Measurements from ENCODE around the gene LGR4. TPM values are rescaled to one million over a fixed set of nuclear protein-coding genes. Genes with fewer than 3 reads are reported as not detected.

LGR4 gene
- total RNA-seq, 1 donor from 2014 or later, result 15.9 TPM

DNA sequence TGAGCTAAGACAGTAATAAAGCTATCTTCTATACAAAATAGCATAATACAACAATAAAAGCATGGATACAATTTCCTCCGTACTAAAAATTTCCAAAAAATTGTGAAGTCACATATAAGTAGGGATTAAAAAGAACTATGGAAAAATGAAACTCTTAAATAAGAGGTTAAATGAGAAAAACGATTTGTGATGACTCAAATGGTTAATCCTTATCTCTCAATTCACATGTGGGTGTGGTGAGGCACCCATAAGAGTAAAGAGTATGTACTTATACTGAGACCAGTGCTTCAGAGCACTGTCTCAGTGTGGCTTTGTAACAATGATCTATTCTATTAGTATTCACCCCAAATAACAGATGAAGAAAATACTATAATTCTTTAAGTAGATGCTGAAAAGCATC is 84.6 kb downstream of the LGR4 start:
- Histone ChIP-seq H3K4me3 (ENCODE audit: low read depth, low read length) (no peak overlapping the region), H3K27me3 (ENCODE audit: control insufficient read depth, insufficient read depth, low read length) (no peaks in the 10 kb centered on the region), H3K36me3 (ENCODE audit: control insufficient read depth, insufficient read depth, low read length) (no peaks in the 10 kb centered on the region)
- TF ChIP-seq, protein P1, sequence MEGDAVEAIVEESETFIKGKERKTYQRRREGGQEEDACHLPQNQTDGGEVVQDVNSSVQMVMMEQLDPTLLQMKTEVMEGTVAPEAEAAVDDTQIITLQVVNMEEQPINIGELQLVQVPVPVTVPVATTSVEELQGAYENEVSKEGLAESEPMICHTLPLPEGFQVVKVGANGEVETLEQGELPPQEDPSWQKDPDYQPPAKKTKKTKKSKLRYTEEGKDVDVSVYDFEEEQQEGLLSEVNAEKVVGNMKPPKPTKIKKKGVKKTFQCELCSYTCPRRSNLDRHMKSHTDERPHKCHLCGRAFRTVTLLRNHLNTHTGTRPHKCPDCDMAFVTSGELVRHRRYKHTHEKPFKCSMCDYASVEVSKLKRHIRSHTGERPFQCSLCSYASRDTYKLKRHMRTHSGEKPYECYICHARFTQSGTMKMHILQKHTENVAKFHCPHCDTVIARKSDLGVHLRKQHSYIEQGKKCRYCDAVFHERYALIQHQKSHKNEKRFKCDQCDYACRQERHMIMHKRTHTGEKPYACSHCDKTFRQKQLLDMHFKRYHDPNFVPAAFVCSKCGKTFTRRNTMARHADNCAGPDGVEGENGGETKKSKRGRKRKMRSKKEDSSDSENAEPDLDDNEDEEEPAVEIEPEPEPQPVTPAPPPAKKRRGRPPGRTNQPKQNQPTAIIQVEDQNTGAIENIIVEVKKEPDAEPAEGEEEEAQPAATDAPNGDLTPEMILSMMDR (IDR thresholded peaks at IDR 0.05; ENCODE audit: insufficient read depth, low read length, poor library complexity, severe bottlenecking), result no peak
- no peak for DNase-seq (ENCODE audit: low read depth)

DNA sequence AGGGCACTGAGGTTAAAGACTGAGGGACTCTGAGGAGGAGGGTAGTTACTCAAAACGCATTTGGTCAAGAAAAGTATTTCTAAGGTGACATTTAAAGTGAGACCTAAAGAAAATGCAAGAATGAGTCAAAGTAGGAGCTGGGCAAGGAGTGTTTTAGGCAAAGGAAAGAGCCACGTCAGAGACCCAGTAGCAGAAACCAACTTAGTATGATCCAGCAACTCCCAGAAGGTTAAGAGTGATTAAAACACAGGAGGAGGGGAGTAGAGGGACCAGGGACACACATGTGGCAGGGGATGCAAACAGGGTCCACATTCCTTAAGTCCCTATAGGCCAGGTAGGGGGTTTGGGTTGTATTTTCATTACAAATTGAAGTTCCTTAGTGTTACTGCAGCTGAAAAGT is 85.2 kb downstream of the LGR4 start:
- Histone ChIP-seq H3K4me3 (ENCODE audit: low read depth, low read length) (no peak overlapping the region), H3K36me3 (ENCODE audit: control insufficient read depth, insufficient read depth, low read length) (no peaks in the 10 kb centered on the region), H3K27me3 (ENCODE audit: control insufficient read depth, insufficient read depth, low read length) (no peaks in the 10 kb centered on the region)
- TF ChIP-seq, protein P1 (IDR thresholded peaks at IDR 0.05; ENCODE audit: insufficient read depth, low read length, poor library complexity, severe bottlenecking), result no peak
- no peak for DNase-seq (ENCODE audit: low read depth)

DNA sequence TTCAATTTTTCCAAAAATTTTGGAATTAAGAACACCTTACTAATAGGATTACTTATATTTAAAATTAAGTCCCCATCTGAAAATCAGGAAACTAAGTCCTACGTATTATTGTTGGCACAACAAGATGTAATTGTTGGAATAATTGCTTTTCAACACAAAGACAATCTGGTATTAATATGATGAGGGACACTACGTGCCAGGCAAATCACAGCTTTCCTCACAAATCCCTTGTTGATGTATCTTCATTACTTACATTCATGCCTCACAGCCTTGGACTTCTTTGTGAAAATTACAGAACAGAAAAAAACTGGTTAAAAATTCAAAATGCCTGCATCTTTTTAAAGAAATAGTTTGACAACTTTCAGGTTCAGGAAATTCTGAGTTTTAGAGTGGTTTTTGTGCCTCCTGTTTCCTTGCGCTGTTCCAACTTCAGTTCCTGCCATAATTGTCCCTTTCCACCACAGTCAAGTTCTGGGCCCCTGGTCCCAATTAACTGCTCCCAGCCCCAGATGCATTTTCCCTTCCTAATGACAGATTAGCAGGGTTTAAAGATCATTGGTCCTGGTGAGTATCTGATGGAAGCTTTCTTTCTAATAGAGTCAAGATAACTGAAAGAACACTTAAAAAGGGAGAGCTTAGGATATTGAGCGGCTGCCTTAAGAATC is 86.3 kb downstream of the LGR4 start:
- no peak overlapping the region for H3K4me3 ChIP-seq (ENCODE audit: low read depth, low read length)
- TF ChIP-seq, protein P1 (IDR thresholded peaks at IDR 0.05; ENCODE audit: insufficient read depth, low read length, poor library complexity, severe bottlenecking), result no peak
- H3K36me3 ChIP-seq (ENCODE audit: control insufficient read depth, insufficient read depth, low read length), result no peaks in the 10 kb centered on the region
- no peak for DNase-seq (ENCODE audit: low read depth)
- H3K27me3 ChIP-seq (ENCODE audit: control insufficient read depth, insufficient read depth, low read length), result no peaks in the 10 kb centered on the region

DNA sequence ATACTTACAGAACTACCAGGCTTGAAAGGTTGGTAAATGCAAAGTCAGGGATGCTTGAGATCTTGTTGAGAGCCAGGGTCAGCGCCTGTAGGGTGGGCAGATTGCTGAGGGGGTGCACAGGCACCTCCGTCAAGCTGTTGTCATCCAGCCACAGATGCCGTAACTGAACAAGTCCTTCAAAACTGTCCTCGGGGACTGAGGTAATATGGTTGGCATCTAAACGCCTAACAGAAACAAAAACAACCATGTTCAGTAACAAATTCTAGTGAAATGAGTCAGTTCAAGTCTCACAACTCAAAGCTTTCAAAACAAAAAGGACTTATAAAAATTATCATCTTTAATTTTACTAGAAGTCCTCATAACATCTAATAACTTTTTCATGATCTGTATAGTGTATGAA is 87.3 kb downstream of the LGR4 start:
- peak; percentile 70 for DNase-seq (ENCODE audit: low read depth)
- Histone ChIP-seq H3K27me3 (ENCODE audit: control insufficient read depth, insufficient read depth, low read length) (no peaks in the 10 kb centered on the region), H3K4me3 (ENCODE audit: low read depth, low read length) (no peak overlapping the region), H3K36me3 (ENCODE audit: control insufficient read depth, insufficient read depth, low read length) (no peaks in the 10 kb centered on the region)
- TF ChIP-seq, protein P1 (IDR thresholded peaks at IDR 0.05; ENCODE audit: insufficient read depth, low read length, poor library complexity, severe bottlenecking), result no peak

DNA sequence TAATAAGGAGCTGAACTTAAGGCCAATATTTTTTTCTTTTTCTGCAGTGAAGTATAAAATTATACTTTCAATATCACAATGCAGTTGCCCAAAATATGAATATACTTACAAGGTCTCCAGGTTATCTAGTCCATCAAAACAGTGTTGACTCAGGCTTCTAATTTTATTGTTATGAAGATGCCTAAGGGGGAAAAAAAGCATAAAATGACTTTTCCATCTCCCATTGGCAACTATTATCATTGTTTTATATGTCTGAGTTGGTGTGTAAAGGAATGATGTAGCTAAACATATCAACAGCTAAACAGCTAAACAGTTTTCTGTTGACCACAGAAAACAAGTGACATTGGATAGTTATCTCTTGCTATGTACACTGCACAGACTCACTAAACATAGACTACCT is 88.4 kb downstream of the LGR4 start:
- no peak overlapping the region for H3K4me3 ChIP-seq (ENCODE audit: low read depth, low read length)
- DNase-seq (ENCODE audit: low read depth), result no peak
- H3K36me3 ChIP-seq (ENCODE audit: control insufficient read depth, insufficient read depth, low read length), result no peaks in the 10 kb centered on the region
- no peaks in the 10 kb centered on the region for H3K27me3 ChIP-seq (ENCODE audit: control insufficient read depth, insufficient read depth, low read length)
- TF ChIP-seq, protein P1 (IDR thresholded peaks at IDR 0.05; ENCODE audit: insufficient read depth, low read length, poor library complexity, severe bottlenecking), result no peak

DNA sequence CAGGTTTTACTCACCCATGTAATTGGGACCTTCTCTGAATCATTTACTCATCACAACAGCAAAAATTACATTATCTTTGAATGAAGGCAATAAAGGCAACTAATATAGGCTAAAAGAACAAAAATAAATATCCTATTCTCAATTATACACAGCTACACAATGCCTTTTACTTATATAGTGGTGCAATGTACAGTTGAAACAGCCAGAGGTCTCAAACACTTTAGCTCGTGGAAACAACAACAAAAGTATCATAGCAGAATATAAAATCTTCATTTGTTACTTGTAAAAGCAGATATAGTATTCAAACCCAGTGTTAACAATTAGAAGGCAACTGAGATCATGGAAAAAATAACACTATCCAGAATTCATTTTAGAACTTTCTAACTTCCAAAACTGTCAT is 88.9 kb downstream of the LGR4 start:
- TF ChIP-seq, protein P1 (IDR thresholded peaks at IDR 0.05; ENCODE audit: insufficient read depth, low read length, poor library complexity, severe bottlenecking), result no peak
- Histone ChIP-seq H3K36me3 (ENCODE audit: control insufficient read depth, insufficient read depth, low read length) (no peaks in the 10 kb centered on the region), H3K4me3 (ENCODE audit: low read depth, low read length) (no peak overlapping the region), H3K27me3 (ENCODE audit: control insufficient read depth, insufficient read depth, low read length) (no peaks in the 10 kb centered on the region)
- DNase-seq (ENCODE audit: low read depth), result no peak

Measured in kidney epithelial cell (primary cell).